NB4 (cell line): ENCODE data around the gene GRIK2.

Source experiments
- DNase-seq: peaks from one replicate; pipeline ENCODE4 v3.0.0; 2010; ENCODE audit warnings: low read depth
- H3K4me3 ChIP-seq: one replicate; pipeline ENCODE4 v1.5.1; 2011; ENCODE audit warnings: mild to moderate bottlenecking, low read depth, low read length, moderate library complexity
- MAX ChIP-seq: IDR thresholded peaks from 2 replicates; pipeline ENCODE4 v1.6.1; 2011; ENCODE audit warnings: low read depth, low read length
- MYC ChIP-seq: IDR thresholded peaks from 2 replicates; pipeline ENCODE4 v1.6.1; 2011; ENCODE audit warnings: low read depth, low read length
- POLR2A ChIP-seq: IDR thresholded peaks from 2 replicates; pipeline ENCODE4 v1.6.1; 2011; ENCODE audit warnings: mild to moderate bottlenecking; ENCODE audit not compliant: insufficient read length; ENCODE audit errors: extremely low read depth
- TF ChIP-seq, protein P1 (sequence below): IDR thresholded peaks from one replicate; pipeline ENCODE4 v1.5.1; 2012; ENCODE audit warnings: low read depth, low read length

Gene GRIK2

DNA sequence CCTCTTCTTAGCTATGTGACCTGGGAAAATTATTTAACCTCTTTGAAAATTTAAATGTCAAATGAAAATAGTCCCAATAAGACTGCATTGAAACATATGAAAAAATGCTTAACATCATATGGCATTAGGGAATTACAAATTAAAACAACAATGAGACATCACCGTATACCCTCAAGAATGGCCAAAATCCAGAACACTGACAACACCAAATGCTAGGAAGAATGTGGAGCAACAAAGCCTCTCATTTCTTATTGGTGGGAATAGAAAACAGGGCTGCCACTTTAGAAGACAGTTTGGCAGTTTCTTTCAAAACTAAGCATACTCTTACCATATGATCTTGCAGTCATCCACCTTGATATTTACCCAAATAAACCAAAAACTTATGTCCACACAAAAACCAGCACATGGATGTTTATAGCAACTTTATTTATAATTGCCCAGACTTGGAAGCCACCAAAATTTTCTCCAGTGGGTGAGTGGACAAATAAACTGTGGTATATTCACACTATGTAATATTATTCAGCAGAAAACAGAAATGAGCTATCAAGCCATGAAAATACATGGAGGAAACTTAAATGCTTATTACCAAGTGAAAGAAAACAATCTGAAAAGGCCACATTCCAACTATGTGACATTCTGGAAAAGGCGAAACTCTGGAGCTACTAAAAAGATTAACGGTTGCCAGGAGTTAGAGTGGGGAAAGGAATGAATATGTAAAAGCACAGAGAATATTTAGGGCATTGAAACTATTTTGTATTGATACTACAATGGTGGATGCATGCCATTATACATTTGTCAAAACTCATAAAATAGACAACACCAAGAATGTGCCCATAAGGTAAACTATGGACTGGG lies 459.9 kb downstream of the GRIK2 start:
- DNase-seq = no peak
- TF ChIP-seq POLR2A (no peak), MYC (no peak), MAX (no peak)
- TF ChIP-seq, protein P1, sequence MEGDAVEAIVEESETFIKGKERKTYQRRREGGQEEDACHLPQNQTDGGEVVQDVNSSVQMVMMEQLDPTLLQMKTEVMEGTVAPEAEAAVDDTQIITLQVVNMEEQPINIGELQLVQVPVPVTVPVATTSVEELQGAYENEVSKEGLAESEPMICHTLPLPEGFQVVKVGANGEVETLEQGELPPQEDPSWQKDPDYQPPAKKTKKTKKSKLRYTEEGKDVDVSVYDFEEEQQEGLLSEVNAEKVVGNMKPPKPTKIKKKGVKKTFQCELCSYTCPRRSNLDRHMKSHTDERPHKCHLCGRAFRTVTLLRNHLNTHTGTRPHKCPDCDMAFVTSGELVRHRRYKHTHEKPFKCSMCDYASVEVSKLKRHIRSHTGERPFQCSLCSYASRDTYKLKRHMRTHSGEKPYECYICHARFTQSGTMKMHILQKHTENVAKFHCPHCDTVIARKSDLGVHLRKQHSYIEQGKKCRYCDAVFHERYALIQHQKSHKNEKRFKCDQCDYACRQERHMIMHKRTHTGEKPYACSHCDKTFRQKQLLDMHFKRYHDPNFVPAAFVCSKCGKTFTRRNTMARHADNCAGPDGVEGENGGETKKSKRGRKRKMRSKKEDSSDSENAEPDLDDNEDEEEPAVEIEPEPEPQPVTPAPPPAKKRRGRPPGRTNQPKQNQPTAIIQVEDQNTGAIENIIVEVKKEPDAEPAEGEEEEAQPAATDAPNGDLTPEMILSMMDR = no peak
- no peak overlapping the region for H3K4me3 ChIP-seq

- TF ChIP-seq POLR2A = no peak
- no peak for TF ChIP-seq MAX
- TF ChIP-seq, protein P1 = no peak
- no peak for TF ChIP-seq MYC
- H3K4me3 ChIP-seq = no peak overlapping the region
- DNase-seq = no peak
Observed at GRCh38 chr6:101876431-101876830, 482.9 kb downstream of the GRIK2 start.

- H3K4me3 ChIP-seq = no peak overlapping the region
- DNase-seq = no peak
- TF ChIP-seq POLR2A (no peak), MYC (no peak), MAX (no peak)
- TF ChIP-seq, protein P1 = no peak
Observed at GRCh38 chr6:101878554-101879276, 485.2 kb downstream of the GRIK2 start.

- H3K4me3 ChIP-seq = no peak overlapping the region
- TF ChIP-seq POLR2A (no peak), MYC (no peak)
- TF ChIP-seq, protein P1 = no peak
- DNase-seq = no peak
Observed at GRCh38 chr6:101879782-101880181, 486.3 kb downstream of the GRIK2 start.

DNA sequence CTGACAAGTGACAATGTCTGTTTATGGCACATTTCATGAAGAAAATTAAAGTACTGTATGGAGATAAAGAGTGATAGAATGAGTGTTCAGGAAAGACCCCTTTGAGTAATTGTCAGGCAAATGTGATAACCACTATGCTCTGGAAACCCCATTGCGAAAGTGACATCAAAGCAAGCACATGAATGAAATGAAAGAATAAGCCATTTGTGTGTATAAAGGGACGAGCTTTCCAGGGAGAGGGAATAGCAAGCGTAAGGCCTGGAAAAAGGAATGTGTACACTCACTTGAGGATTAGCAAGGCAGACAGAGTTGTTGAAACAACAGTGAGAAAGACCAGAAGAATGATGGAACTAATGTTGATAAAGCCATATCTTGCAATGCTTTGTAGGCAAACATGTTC lies 490.0 kb downstream of the GRIK2 start:
- DNase-seq = no peak
- H3K4me3 ChIP-seq = no peak overlapping the region
- TF ChIP-seq, protein P1 = no peak
- TF ChIP-seq MYC = no peak
- no peak for TF ChIP-seq POLR2A
- TF ChIP-seq MAX = no peak
